GDM1 (cell line): ENCODE results near the gene CACNB2.

ENCODE experiments used
- DNase-seq: peaks from one replicate; lab custom pipeline; 2025; lab: John Stamatoyannopoulos, UW

The CACNB2 gene

DNA sequence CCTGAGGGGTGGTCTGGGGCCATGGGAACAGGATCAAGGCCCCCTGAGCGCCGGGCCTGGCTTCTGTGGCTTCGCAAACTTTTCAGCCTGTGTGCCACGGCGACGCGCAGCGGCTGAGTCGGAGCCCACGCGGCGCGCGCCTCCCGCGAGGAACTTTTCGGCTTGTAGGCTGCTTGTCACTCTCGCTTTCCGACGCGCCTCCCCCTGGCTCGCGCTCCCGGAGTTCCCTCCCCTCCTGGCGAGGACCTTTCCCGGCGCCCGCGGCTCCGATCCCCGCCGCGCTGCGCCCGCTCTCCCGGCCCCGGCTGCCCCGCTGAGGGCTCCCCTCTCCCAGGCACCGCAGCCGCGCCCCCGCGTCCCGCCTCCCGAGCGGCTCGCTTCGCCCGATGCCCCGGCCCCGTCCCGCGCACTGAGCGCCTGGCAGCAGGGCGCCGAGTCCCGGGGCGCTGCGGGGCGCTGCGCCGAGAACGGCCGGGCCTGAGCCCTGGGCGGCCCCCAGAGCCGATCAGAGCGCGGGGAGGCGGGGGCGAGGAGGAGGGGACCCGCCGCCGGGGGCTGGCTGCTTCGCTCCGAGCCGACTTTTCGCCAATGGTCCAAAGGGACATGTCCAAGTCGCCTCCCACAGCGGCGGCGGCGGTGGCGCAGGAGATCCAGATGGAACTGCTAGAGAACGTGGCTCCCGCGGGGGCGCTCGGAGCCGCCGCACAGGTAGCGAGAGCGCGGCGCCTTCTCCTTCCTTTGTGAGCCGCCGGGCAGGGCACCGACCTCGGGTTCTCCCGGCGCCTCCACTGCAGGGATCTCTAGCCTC, at the start of gene CACNB2:
TSS of gene CACNB2 (plus strand) at position 276 of the 808 bp plus-strand sequence.
- no peak for DNase-seq

- no peak for DNase-seq
Observed at GRCh38 chr10:18094332-18094731, 45.9 kb upstream of the CACNB2 start.

GRCh38 chr10:18094793-18095192, 45.4 kb upstream of the CACNB2 start:
- no peak for DNase-seq

DNA sequence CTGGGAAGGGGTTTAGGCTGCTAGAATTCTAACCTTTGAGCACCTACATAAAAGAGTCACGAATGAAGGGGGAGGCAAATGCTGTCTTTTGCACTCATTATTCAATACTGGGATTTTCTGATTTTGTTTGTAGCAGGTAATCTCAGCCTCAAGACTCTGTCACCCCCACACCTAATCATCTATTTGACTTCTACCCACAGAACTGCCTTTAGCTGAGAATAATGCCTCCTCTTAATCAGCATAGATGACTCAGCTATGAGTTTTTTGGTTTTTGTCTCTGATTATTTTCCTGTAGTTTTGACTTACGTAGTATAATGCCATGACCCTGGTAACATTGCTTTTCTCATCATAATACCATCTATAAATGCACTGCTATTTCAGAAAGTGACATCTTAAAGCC, 42.7 kb upstream of the CACNB2 start:
- DNase-seq = no peak

GRCh38 chr10:18098201-18098600, 42.0 kb upstream of the CACNB2 start:
- DNase-seq = no peak

DNA sequence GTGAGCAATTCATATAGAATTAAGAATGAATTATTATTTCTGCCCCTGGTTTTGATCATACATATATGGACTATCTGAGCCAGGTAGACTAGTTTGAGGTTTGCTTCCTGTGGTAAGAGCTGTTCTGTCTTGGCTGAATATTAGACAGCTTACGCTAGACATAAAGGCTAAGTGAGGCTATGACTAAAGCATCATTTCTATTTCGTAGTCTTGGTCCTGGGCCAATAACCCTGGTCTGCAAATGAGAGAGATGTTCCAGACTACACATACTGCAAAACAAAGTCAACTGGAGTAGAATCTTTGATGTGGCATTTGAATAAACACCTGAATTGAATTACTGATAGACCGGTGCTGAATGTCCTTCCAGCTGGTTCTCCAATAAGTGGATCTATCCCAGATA, 40.8 kb upstream of the CACNB2 start:
- no peak for DNase-seq

- no peak for DNase-seq
Observed at GRCh38 chr10:18100669-18101068, 39.6 kb upstream of the CACNB2 start.

GRCh38 chr10:18102404-18102803, 37.8 kb upstream of the CACNB2 start:
- no peak for DNase-seq

DNA sequence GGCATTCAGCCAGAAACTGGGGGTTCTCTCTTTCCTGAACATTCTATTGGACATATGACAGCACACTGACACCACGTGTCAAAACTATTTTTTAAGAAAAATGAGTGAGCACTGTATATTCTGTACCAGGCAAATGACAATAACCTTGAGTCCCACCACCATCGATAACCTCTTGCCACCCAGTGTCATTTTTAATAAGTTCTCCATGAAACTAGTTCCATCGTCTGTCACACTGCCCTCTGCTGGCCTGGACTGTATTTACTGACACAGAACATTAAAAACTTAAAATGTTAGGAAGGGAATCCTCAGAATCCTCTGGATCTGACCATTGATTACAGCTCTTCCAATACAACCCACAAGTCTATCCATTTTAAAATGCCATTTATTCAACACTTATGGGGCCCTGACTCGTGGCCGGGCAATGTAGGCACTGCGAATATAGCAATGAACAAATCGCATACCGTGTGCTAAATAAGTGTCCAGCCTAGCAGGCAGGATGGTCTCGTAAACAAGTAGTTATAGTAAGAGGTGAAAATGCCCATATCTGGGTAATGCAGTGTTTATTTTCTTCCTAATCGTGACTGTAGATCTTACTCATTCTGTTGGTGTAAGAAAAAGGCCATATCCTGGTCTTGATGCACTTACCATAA, 35.9 kb upstream of the CACNB2 start:
- peak; percentile 10 for DNase-seq

DNA sequence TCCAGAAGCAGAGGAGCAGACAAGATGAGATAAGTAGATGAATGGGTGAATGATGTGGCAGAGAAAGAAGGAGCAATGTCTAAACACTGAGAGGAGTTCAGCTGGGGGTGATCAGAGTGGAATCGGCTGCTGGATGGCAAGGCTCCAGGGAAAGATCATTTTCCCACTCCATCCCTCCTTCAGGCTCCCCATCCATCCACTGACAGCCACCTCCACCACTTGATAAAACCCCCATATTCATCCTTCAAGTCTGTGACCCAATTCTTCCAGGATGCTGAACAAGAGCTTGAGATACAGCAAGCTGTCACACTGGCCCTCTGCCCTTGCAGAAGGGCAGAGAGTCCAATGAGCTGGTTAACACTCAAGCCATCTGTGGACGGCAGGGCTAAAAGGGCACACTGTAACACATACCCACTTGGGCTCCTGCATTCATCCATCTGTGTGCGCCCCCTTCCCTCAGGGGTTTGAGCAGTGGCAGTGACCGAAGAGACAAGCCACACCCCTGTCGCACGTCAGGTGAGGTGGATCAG, 30.8 kb upstream of the CACNB2 start:
- DNase-seq = no peak

GRCh38 chr10:18113881-18114280, 26.3 kb upstream of the CACNB2 start:
- no peak for DNase-seq

DNA sequence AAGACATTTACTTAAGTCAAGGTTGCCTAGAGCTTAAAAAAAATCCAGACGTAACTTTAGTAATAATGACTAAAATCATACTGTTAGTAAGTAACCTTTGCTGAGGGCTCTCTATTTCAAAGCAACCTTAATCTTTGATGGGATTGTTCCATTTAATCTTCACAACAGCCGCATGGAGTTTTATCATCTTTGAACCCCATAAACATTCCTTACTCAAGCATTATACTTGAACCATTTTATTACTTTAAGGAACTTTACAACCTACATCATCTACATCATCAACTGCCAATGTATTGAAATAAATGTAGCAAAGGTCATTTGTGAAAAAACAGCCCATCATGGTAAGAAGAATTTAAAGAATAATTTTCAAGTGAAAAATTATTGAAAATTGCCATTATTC, 22.9 kb upstream of the CACNB2 start:
- no peak for DNase-seq

DNA sequence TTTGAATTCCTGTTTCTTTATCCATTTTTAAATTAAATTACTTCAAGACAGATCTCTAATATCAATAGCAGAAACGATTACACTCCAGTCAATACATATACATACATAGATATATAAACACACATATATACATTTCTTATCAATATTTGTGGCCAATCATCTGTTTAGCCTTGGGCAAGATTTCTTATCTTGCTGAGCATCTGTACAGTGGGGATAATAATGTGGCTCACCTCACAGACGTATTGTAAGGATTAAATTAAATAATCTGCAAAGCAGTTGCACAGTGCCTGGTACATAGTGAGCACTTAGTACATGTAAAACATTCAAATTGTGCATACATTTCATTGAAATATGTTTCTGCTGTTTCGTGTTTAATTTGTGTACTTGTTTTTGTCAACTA, 17.5 kb upstream of the CACNB2 start:
- DNase-seq = no peak

DNA sequence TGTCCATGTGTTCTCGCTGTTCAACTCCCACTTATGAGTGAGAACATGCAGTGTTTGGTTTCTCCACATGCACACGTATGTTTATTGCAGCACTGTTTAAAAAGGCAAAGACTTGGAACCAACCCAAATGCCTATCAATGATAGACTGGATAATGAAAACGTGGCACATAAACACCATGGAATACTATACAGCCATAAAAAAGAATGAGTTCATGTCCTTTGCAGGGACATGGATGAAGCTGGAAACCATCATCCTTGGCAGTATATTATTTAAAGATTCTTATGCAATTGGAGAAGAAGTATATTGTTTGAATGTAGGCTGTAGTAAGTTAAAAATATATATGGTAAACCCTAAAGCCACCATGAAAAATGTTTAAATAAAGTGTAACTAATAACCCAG, 7.2 kb upstream of the CACNB2 start:
- no peak for DNase-seq

- DNase-seq = no peak
Observed at GRCh38 chr10:18134509-18134908, 5.7 kb upstream of the CACNB2 start.

- DNase-seq = no peak
Observed at GRCh38 chr10:18134921-18135320, 5.3 kb upstream of the CACNB2 start.

GRCh38 chr10:18136073-18136791, 4.0 kb upstream of the CACNB2 start:
- DNase-seq = no peak

DNA sequence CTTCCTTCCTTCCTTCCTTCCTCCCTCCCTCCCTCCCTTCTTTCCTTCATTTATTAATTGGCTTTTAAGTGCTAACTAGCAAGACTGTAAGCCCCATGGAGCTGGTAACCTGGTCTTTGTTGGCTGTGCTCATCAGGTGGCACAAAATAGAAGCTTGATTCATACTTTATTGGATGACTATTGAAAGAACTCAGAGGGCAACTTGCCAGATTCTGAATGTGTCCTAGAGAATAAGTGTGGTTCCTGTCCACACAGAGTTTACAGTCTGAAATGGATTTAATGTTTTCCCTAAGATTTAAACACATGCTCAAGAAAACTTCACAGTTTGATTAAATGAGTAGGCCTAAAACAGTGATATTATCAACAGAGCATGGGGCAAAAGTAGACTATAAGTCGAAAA, 3.1 kb upstream of the CACNB2 start:
- no peak for DNase-seq

DNA sequence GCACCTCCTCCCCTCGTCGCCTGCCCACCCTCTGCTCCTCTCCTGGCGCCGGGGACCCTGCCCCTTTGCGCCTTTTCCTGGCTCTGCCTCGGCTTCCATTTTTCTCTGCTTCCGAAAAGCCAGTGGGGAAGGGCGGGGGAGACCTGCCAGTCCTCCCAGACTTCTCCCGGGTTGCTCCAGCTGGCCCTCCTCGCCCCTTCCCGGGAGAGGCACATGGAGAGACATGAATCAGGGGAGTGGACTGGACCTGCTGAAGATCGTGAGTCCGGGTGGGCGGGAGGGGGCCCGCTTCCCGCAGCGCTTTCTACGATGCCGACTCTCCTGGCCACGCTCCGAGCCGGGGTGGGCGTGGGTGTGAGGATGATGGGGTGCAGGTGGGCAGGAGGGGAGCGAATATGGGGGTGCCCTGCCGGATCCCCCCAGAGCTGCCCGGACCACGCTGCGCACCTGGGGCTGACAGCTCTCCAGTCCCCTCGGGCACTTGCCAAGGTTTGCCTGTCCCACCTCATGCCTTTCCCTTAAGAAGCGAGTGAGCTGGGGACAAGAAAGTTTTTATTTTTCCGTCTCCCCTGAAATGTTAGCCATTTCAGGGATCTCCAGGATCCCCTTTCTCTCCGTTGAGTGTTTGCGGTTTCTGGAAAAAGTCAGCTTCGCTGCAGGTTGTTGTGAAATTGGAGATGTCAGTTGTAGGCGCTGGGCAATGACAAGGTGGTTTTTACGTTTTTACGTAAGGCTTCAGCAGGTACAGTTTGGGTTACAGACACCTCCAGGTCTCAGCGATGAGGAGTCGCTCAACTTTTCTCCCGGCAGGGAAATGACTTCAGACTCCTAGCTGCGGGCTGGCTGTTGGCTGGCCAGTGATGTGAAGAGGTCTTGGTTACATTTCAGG, 977 bp downstream of the CACNB2 start:
- no peak for DNase-seq

GRCh38 chr10:18142151-18142550, 1.9 kb downstream of the CACNB2 start:
- no peak for DNase-seq

- DNase-seq = no peak
Observed at GRCh38 chr10:18144396-18144795, 4.2 kb downstream of the CACNB2 start.

DNA sequence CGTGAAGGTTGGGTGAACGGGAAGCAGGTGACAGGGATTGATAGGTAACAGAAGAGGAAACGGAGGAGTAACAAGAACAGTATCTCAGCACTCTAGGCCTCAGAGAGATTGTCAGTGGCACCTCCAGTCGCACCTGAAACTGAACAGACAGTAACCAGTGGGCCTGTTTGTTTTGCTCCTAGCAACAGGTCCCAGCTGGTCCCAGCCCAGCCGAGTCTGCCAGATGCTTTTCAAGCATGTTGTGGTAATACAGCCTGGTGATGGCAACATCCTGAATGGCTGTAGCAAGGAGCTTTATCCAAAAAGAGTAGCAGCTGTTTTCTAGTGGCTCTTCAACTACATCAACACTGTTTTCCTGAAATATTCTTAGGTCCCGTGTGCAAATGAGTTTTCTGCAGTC, 4.7 kb downstream of the CACNB2 start:
- DNase-seq = no peak
